ENCODE measurements around the gene CHTF18. TPM values are rescaled to one million over a fixed set of nuclear protein-coding genes. Genes with fewer than 3 reads are reported as not detected.

CHTF18 gene
- total RNA-seq, 4 donors from 2014 or later: 2.0 to 8.8 (median 3.4) TPM

DNA sequence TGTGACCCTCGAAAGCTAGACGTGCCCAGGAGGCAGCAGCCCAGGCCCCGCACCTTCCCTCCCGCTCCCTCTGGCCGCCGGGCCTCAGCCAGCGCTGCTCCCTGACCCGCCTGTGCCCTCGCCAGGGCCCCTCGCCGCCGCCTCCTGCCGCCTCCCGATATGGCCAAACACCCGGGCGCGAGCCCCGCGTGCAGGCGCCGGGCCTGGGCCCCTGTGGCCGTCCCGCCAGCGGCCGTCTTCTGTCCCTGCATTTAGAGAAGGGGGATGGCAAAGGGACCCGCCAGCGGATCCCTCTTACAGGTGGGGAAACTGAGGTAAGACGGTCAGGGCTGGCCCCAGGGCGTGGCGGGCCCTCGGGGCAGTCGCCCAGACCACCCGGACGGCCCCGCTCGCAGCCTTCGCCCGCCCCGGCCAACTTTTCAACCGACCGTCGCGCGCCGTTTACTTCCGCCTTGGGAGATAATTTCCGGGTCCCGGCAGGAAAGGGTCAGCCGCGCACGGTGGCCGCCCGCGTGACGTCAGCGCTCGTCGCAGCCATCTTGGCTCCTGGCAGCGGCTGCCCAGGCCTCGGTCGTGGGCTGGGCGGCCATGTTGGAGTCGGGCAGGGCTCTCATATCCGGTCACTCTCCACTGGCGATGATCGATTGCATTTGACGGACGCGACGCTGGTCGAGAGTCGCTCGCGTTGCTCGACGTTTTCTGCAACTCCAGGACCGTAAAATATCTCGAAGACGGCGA is 19.1 kb downstream of the CHTF18 start:
- Histone ChIP-seq H3K36me3 (no peaks in the 10 kb centered on the region), H3K4me1 (peaks cover 10 to 36% (median 23%) of the 10 kb centered on the region in 4 donors), H3K27ac (replicated peaks in 1 of 4) (peak overlapping the region; percentile 85 to 93 (median 89)), H3K9me3 (peaks cover 0 to 7% (median 0%) of the 10 kb centered on the region in 4 donors), H3K27me3 (peaks cover 0 to 64% (median 3%) of the 10 kb centered on the region in 4 donors), H3K4me3 (peak overlapping the region; percentile 72 to 97 (median 87))
- intact Hi-C loops (cut with DNase I): no loop called here
- 0% methylated on average over 48 of the region's 80 CpGs for WGBS
- DNase-seq (ENCODE audit: extremely low spot score): peak; percentile 94
- TF ChIP-seq, protein P1, sequence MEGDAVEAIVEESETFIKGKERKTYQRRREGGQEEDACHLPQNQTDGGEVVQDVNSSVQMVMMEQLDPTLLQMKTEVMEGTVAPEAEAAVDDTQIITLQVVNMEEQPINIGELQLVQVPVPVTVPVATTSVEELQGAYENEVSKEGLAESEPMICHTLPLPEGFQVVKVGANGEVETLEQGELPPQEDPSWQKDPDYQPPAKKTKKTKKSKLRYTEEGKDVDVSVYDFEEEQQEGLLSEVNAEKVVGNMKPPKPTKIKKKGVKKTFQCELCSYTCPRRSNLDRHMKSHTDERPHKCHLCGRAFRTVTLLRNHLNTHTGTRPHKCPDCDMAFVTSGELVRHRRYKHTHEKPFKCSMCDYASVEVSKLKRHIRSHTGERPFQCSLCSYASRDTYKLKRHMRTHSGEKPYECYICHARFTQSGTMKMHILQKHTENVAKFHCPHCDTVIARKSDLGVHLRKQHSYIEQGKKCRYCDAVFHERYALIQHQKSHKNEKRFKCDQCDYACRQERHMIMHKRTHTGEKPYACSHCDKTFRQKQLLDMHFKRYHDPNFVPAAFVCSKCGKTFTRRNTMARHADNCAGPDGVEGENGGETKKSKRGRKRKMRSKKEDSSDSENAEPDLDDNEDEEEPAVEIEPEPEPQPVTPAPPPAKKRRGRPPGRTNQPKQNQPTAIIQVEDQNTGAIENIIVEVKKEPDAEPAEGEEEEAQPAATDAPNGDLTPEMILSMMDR (IDR thresholded peaks at IDR 0.05): no peak
- TF ChIP-seq POLR2A (IDR thresholded peaks at IDR 0.05; ENCODE audit: low read depth) (peak; percentile 61), POLR2AphosphoS5 (IDR thresholded peaks at IDR 0.05) (peak; percentile 86 to 95)

DNA sequence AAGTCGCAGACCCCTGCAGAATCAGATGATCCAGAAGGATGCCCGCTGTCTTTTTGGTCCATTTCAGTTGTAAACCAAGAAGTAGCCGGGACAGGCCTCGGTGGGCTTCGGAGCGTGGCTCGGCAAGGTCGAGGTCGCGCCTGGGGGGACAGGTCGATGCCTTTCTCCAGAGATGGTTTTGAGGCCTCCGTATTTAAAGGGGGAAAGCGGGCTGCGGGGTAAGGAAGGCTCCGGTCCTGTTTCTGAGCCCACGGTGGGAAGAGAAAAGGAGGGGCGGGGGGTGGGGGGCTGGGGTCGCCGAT is 19.6 kb downstream of the CHTF18 start:
- H3K27me3 ChIP-seq: peaks cover 0 to 64% (median 4%) of the 10 kb centered on the region in 4 donors
- peak overlapping the region; percentile 85 to 93 (median 89) for H3K27ac ChIP-seq (replicated peaks in 1 of 4)
- peaks cover 10 to 37% (median 23%) of the 10 kb centered on the region in 4 donors for H3K4me1 ChIP-seq
- H3K36me3 ChIP-seq: no peaks in the 10 kb centered on the region
- TF ChIP-seq POLR2AphosphoS5 (IDR thresholded peaks at IDR 0.05): no peak
- TF ChIP-seq, protein P1 (IDR thresholded peaks at IDR 0.05): no peak
- TF ChIP-seq EP300 (IDR thresholded peaks at IDR 0.05): no peak
- TF ChIP-seq POLR2A (IDR thresholded peaks at IDR 0.05; ENCODE audit: low read depth): no peak
- no peak for DNase-seq (ENCODE audit: extremely low spot score)
- intact Hi-C loops (cut with DNase I): no loop called here
- H3K9me3 ChIP-seq: peaks cover 0 to 8% (median 0%) of the 10 kb centered on the region in 4 donors
- 3% methylated on average over 16 of the region's 19 CpGs for WGBS
- H3K4me3 ChIP-seq: peak overlapping the region; percentile 72 to 97 (median 87)

DNA sequence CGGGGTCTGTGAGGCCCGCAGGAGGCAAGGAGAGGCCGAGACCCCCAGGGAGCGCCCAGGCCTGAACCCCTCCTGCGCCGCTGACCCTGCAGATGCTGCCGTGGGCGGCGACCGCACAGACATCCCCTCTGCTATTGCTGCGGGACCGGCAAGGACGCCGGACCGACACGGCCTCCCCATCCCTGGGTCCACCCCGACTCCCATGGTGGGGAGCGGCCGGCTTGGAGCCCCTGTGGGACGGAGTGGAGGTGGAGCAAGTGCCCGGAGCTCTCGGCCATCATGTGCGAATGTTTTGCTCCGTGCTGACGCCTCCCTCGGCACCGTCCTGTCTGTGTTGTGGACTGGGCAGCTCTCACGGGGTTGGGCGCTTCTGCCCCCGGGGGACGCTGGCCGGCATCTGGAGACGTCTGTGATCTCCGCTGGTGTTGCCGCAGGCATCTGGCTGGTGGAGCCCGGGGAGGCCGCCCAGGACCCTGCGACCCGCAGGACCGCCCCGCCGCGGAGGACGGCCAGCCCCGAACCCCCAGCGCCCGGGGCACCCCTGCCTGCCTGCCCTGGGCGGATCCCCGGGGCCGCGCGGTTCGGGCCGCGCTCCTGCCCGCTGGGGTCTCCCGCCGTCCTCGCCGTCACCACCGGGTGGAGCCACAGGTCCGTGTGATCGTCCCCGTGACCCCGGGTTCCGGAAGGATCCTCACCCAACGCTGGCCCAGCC is 24.9 kb downstream of the CHTF18 start:
- no peak overlapping the region for H3K27ac ChIP-seq (replicated peaks in 1 of 4)
- H3K27me3 ChIP-seq: peaks cover 0 to 89% (median 29%) of the 10 kb centered on the region in 4 donors
- peak overlapping the region; percentile 9 to 51 (median 22) for H3K4me3 ChIP-seq
- H3K9me3 ChIP-seq: peaks cover 0 to 8% (median 0%) of the 10 kb centered on the region in 4 donors
- no peak for TF ChIP-seq POLR2AphosphoS5 (IDR thresholded peaks at IDR 0.05)
- TF ChIP-seq, protein P1 (IDR thresholded peaks at IDR 0.05): peak; percentile 43 to 52 (median 49)
- peaks cover 10 to 33% (median 14%) of the 10 kb centered on the region in 4 donors for H3K4me1 ChIP-seq
- no peaks in the 10 kb centered on the region for H3K36me3 ChIP-seq
- intact Hi-C loops (cut with DNase I): no loop called here
- 7% methylated on average over 15 of the region's 67 CpGs for WGBS
- no peak for DNase-seq (ENCODE audit: extremely low spot score)

DNA sequence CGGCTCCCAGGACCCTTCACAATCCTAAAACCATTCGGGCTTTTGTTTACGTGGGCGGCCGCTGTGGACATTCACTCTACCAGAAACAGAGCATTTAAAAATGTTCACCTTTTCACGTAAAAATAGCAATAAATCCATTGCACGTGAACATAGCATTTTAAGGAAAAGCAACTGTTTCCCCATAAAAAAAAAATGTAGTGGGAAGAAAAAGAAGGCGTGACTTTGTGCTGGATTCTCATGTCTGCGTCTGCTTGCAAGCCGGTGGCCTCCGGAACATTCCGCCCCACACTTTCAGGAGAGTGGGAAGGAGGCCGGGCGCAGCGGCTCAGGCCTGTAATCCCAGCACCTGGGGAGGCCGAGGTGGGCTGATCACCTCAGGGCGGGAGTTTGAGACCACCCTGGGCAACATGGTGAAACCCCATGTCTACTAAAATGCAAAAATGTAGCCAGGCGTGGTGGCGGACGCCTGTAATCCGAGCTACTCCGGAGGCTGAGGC is 25.5 kb downstream of the CHTF18 start:
- Histone ChIP-seq H3K27me3 (peaks cover 0 to 94% (median 29%) of the 10 kb centered on the region in 4 donors), H3K9me3 (peaks cover 0 to 8% (median 0%) of the 10 kb centered on the region in 4 donors), H3K4me1 (peaks cover 6 to 27% (median 10%) of the 10 kb centered on the region in 4 donors), H3K4me3 (peak overlapping the region in 2 of 4 donors; percentile 16 to 51), H3K27ac (replicated peaks in 1 of 4) (no peak overlapping the region), H3K36me3 (no peaks in the 10 kb centered on the region)
- intact Hi-C loops (cut with DNase I): loop anchor here (2.0 kb wide), 1 partner anchor 241 kb away; no protein-coding TSS in a partner anchor
- 60% methylated on average over 22 of the region's 22 CpGs for WGBS
- no peak for DNase-seq (ENCODE audit: extremely low spot score)
- no peak for TF ChIP-seq POLR2A (IDR thresholded peaks at IDR 0.05; ENCODE audit: low read depth)
- TF ChIP-seq, protein P1 (IDR thresholded peaks at IDR 0.05): peak in 1 of 3 experiments; percentile 2
